Measurements from ENCODE around the gene GC. TPM values are rescaled to one million over a fixed set of nuclear protein-coding genes. Genes with fewer than 3 reads are reported as not detected.

Gene GC
- total RNA-seq, 2 donors from 2014 or later = not detected

Other genes with a start within 250 kb of the GC start
- not detected for gene NPFFR2, start 247.9 kb upstream of the GC start, total RNA-seq

All from T-helper 17 cell (primary cell).